B cell (primary cell): Measurements from ENCODE around the gene PDGFC. TPM values are rescaled to one million over a fixed set of nuclear protein-coding genes. Genes with fewer than 3 reads are reported as not detected.

Experiments
- ATAC-seq: fragments of 200-7000 bp; cut with Tn5 transposase; one replicate; pipeline ENCODE4 v1.10.0; 2021; ENCODE audit warnings: low read depth, mild to moderate bottlenecking, moderate number of reproducible peaks, moderate library complexity
- CTCF ChIA-PET: fragments of 350-600 bp; sonication (Branson Sonifier 250); formaldehyde crosslinking; loops from one replicate; lab custom pipeline; 2021; ENCODE audit warnings: antibody characterized with exemption, inconsistent platforms; lab: Charles Lee
- POLR2A ChIA-PET: fragments of 350-600 bp; sonication (Branson Sonifier 250); formaldehyde crosslinking; loops from one replicate; lab custom pipeline; 2021; ENCODE audit warnings: antibody characterized with exemption; lab: Charles Lee
- DNase-seq: peaks from one replicate; pipeline ENCODE4 v3.0.0; 2013
- H2AFZ ChIP-seq: 2 replicates; pipeline ENCODE4 v1.6.1; 2012; ENCODE audit warnings: mild to moderate bottlenecking, low read depth, low read length; ENCODE audit not compliant: insufficient read depth, poor library complexity, severe bottlenecking
- H3K27ac ChIP-seq, 2 donors: 1 replicate in 1 of 2; 2 replicates in 1 of 2; pipeline ENCODE4 v1.5.1; 2012 to 2013; ENCODE audit warnings: low read length in 2 of 2, mild to moderate bottlenecking in 2 of 2, moderate library complexity in 1 of 2
- H3K27me3 ChIP-seq, 4 experiments: fragments of 200-600 bp in 1 of 4; sonication (generic) in 1 of 4; replicated peaks in 1 of 4; 1 replicate in 2 of 4; 2 replicates in 2 of 4; pipeline versions ENCODE4 v1.6.1 to v1.7.0; 2013 to 2016; ENCODE audit warnings: low read length in 3 of 4, mild to moderate bottlenecking in 2 of 4, mixed read lengths in 1 of 4, moderate library complexity in 1 of 4; ENCODE audit not compliant: insufficient read depth in 4 of 4, control insufficient read depth in 3 of 4; ENCODE audit errors: control extremely low read depth in 1 of 4
- H3K36me3 ChIP-seq, 2 experiments: replicated peaks in 1 of 2; 1 replicate in 1 of 2; 2 replicates in 1 of 2; pipeline versions ENCODE4 v1.6.1 to v1.7.1; 2013; ENCODE audit warnings: low read length in 1 of 2; ENCODE audit not compliant: insufficient read depth in 2 of 2, control insufficient read depth in 1 of 2; ENCODE audit errors: control extremely low read depth in 1 of 2, extremely low read depth in 1 of 2
- H3K4me1 ChIP-seq, 2 donors: fragments of 200-600 bp in 1 of 2; sonication (generic) in 1 of 2; 1 replicate in 1 of 2; 2 replicates in 1 of 2; pipeline versions ENCODE4 v1.5.1 to v1.6.1; 2013 to 2017; ENCODE audit warnings: low read length in 2 of 2; ENCODE audit not compliant: control insufficient read depth in 2 of 2, insufficient read depth in 2 of 2
- H3K4me2 ChIP-seq: replicated peaks from 2 replicates; pipeline ENCODE3; 2012; ENCODE audit warnings: mild to moderate bottlenecking, low read depth, low read length; ENCODE audit not compliant: poor library complexity, severe bottlenecking
- H3K4me3 ChIP-seq, 5 experiments: fragments of 200-600 bp in 1 of 5; sonication (generic) in 1 of 5; 1 replicate in 3 of 5; 2 replicates in 2 of 5; pipeline versions ENCODE4 v1.5.1 to v1.7.0; 2011 to 2016; ENCODE audit warnings: low read length in 4 of 5, mild to moderate bottlenecking in 4 of 5, low read depth in 2 of 5, control low read depth in 1 of 5, moderate library complexity in 1 of 5; ENCODE audit not compliant: insufficient read depth in 1 of 5; ENCODE audit errors: control extremely low read depth in 1 of 5, extremely low read depth in 1 of 5
- H3K79me2 ChIP-seq: fragments of 200-600 bp; sonication (generic); one replicate; pipeline ENCODE4 v1.6.0; 2016; ENCODE audit warnings: low read length; ENCODE audit not compliant: control insufficient read depth, insufficient read depth
- H3K9ac ChIP-seq: fragments of 200-600 bp; sonication (generic); 2 replicates; pipeline ENCODE4 v1.6.1; 2017; ENCODE audit warnings: mild to moderate bottlenecking, low read length, moderate library complexity
- H3K9me3 ChIP-seq, 3 donors: one replicate each; pipeline versions ENCODE4 v1.6.1 to v1.7.1; 2013; ENCODE audit warnings: low read length in 2 of 3; ENCODE audit not compliant: control insufficient read depth in 2 of 3, insufficient read depth in 1 of 3; ENCODE audit errors: control extremely low read depth in 1 of 3
- H4K20me1 ChIP-seq: 2 replicates; pipeline ENCODE4 v1.6.0; 2012; ENCODE audit warnings: mild to moderate bottlenecking, low read length; ENCODE audit not compliant: insufficient read depth, control insufficient read depth, poor library complexity, severe bottlenecking
- H3K27ac Mint-ChIP-seq: one replicate; pipeline ENCODE4 v1.8.0; 2021; ENCODE audit warnings: mixed read lengths
- H3K27me3 Mint-ChIP-seq: one replicate; pipeline ENCODE4 v1.8.0; 2021; ENCODE audit warnings: mixed read lengths
- H3K4me1 Mint-ChIP-seq: one replicate; pipeline ENCODE4 v1.8.0; 2021; ENCODE audit warnings: mixed read lengths
- H3K4me3 Mint-ChIP-seq: one replicate; pipeline ENCODE4 v1.8.0; 2021; ENCODE audit warnings: mixed read lengths
- H3K9me3 Mint-ChIP-seq: one replicate; pipeline ENCODE4 v1.8.0; 2022; ENCODE audit warnings: mixed read lengths; ENCODE audit not compliant: insufficient read depth
- EZH2 ChIP-seq: IDR thresholded peaks from 2 replicates; pipeline ENCODE4 v1.6.1; 2012; ENCODE audit warnings: borderline replicate concordance, low read depth, mild to moderate bottlenecking, moderate library complexity, low read length; ENCODE audit not compliant: insufficient read depth, poor library complexity, severe bottlenecking
- WGBS: methylation state at CpG from one replicate; pipeline ENCODE4 v1.1.5; 2013; ENCODE audit warnings: missing lambda C conversion rate; ENCODE audit not compliant: insufficient coverage; 5-methylcytosine and 5-hydroxymethylcytosine counted together
- intact Hi-C: fragments of 100-400 bp; cut with micrococcal nuclease; formaldehyde crosslinking; loops from one replicate; pipeline ENCODE4 v1.10.0; 2022
- polyA plus RNA-seq: library from polyadenylated mRNA; depleted of rRNA; stranded (reverse); fragments of >200 nt; gene quantifications from 2 replicates; pipeline ENCODE4 v1.2.3, GENCODE V29; 2012
- total RNA-seq, 2 donors: library from RNA; stranded (reverse); fragments of 120-200 nt in 1 of 2; gene quantifications; 1 replicate in 1 of 2; 2 replicates in 1 of 2; pipeline versions ENCODE4 v1.2.3 to v1.2.4, GENCODE V29; 2013 to 2022
- TF ChIP-seq, protein P1 (sequence below): fragments of 200-600 bp; IDR thresholded peaks from one replicate; pipeline ENCODE4 v1.8.0; 2022; ENCODE audit warnings: antibody characterized with exemption, mild to moderate bottlenecking

The PDGFC gene
- total and polyA plus RNA-seq, 2 donors (not counting 1 experiment from before 2014, with no cell fraction given): 0.10 TPM; not detected in 1

GRCh38 chr4:156959298-156959702 lies 12.3 kb downstream of the PDGFC start:
- intact Hi-C loops: no loop called here
- no peak overlapping the region for H3K9ac ChIP-seq
- H3K9me3 Mint-ChIP-seq: no peaks in the 10 kb centered on the region

DNA sequence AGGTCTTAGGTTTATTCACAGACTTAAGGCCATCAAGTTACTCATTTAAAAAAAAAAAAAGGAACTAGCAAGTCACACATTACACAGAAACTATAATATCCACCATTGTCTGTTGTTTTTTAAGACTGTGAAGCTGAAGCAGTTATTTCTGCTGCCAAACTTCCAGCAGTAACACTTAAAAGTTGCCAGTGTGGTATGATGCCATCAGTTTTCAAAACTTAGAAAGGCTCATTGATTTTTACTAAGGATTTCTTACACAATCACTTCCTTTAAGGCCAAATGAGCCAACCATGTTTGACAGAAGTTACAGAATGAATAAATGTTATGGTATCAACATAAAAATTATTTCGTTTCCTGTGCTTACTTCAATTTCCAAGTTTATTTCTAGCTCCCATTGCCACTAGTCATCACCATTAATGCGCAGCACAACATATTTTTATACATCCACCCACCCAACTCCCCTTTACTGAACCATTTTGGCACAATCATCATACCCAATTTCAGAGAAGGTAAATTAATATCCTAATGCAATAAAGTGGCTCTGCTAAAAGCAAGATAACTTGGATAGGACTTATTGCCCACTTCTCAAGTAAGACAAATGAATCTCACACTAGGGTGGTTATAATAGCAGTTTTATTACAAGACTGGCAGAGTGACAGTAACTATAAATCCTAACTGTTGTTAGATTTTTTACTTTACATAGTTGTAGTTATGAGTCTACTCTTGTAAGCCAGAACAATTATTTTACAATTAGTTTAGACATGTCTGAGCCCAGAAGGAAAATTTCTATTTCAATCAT lies 13.1 kb downstream of the PDGFC start:
- no peak overlapping the region for H3K9ac ChIP-seq
- no peaks in the 10 kb centered on the region for H3K27me3 Mint-ChIP-seq
- 92% methylated on average over 2 of the region's 2 CpGs for WGBS

More at GRCh38 chr4:156959298-156959702, 12.3 kb downstream of the PDGFC start:
- H3K27me3 Mint-ChIP-seq: no peaks in the 10 kb centered on the region
- Histone ChIP-seq H3K4me1 (no peaks in the 10 kb centered on the region), H3K79me2 (no peaks in the 10 kb centered on the region), H2AFZ (no peak overlapping the region), H3K4me3 (no peak overlapping the region), H4K20me1 (no peaks in the 10 kb centered on the region), H3K4me2 (no peak overlapping the region), H3K36me3 (no peaks in the 10 kb centered on the region), H3K27me3 (no peaks in the 10 kb centered on the region), H3K9me3 (no peaks in the 10 kb centered on the region), H3K27ac (no peak overlapping the region)
- DNase-seq: no peak
- 93% methylated on average over 2 of the region's 3 CpGs for WGBS
- POLR2A ChIA-PET: no interaction called here
- ATAC-seq: no peak
- CTCF ChIA-PET: no interaction called here
- no peak overlapping the region for H3K4me3 Mint-ChIP-seq
- H3K4me1 Mint-ChIP-seq: no peaks in the 10 kb centered on the region
- H3K27ac Mint-ChIP-seq: no peak overlapping the region
- no peak for TF ChIP-seq EZH2
- TF ChIP-seq, protein P1, sequence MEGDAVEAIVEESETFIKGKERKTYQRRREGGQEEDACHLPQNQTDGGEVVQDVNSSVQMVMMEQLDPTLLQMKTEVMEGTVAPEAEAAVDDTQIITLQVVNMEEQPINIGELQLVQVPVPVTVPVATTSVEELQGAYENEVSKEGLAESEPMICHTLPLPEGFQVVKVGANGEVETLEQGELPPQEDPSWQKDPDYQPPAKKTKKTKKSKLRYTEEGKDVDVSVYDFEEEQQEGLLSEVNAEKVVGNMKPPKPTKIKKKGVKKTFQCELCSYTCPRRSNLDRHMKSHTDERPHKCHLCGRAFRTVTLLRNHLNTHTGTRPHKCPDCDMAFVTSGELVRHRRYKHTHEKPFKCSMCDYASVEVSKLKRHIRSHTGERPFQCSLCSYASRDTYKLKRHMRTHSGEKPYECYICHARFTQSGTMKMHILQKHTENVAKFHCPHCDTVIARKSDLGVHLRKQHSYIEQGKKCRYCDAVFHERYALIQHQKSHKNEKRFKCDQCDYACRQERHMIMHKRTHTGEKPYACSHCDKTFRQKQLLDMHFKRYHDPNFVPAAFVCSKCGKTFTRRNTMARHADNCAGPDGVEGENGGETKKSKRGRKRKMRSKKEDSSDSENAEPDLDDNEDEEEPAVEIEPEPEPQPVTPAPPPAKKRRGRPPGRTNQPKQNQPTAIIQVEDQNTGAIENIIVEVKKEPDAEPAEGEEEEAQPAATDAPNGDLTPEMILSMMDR: no peak

More for the DNA sequence above, 13.1 kb downstream of the PDGFC start:
- ChIA-PET CTCF (no interaction called here), POLR2A (no interaction called here)
- TF ChIP-seq, protein P1: no peak
- TF ChIP-seq EZH2: no peak
- no peaks in the 10 kb centered on the region for H3K4me1 ChIP-seq
- no peaks in the 10 kb centered on the region for H3K9me3 ChIP-seq
- H3K79me2 ChIP-seq: no peaks in the 10 kb centered on the region
- no peaks in the 10 kb centered on the region for H4K20me1 ChIP-seq
- no peak overlapping the region for H2AFZ ChIP-seq
- intact Hi-C loops: no loop called here
- no peak overlapping the region for H3K4me3 ChIP-seq
- H3K27me3 ChIP-seq: no peaks in the 10 kb centered on the region
- no peak overlapping the region for H3K27ac ChIP-seq
- no peaks in the 10 kb centered on the region for H3K36me3 ChIP-seq
- no peak for ATAC-seq
- Mint-ChIP-seq H3K4me3 (no peak overlapping the region), H3K9me3 (peaks cover 4% of the 10 kb centered on the region), H3K4me1 (no peaks in the 10 kb centered on the region), H3K27ac (no peak overlapping the region)
- DNase-seq: no peak
- H3K4me2 ChIP-seq: no peak overlapping the region
